ENCODE measurements around the gene LIM2.
A peak's percentile ranks its signal among the peaks of the same experiment; 100 is the strongest.

The LIM2 gene

DNA sequence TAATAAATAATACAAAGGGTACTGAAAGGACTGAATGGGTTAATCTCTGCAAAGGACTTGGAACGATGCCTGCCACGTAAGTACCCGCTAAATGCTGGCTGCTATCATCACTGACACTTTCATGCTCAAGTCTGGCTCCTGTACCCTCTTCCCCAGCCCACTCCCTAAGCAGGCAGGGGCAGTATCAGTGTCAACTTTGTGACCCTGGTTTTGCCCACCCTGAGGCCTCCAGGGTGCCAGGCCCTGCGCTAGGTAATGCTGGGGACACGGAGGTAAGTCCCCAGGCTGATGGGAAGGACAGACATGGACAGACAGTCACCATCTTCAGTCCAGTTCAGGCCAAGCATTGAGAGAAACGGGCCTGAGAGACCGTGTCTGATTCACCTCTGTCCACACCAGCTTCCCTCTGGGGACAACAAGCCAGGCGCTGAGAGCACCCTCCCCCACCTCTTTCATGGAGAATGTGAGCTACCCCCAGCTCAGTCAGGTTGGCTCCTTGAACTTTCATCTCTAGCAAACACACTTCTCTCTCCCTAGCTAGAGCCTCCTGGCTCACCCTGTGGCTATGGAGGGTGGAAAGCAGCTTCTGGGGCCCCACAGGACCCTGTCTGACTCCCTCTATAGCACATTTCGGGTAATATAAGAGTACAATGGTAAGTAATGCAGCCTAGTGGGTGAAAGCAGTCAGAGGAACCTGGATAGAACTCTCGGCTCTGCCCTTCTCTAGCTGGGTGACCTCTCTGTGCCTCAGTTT lies 22.4 kb downstream of the LIM2 start:
- no peak for DNase-seq
- Mint-ChIP-seq H3K9me3 (no peaks in the 10 kb centered on the region), H3K4me3 (peak overlapping the region; percentile 99), H3K27me3 (ENCODE audit: low read depth, poor library complexity) (no peaks in the 10 kb centered on the region), H3K4me1 (peaks cover 55% of the 10 kb centered on the region), H3K27ac (peak overlapping the region; percentile 87), H3K36me3 (ENCODE audit: low read depth) (no peaks in the 10 kb centered on the region)
- TF ChIP-seq, protein P1, sequence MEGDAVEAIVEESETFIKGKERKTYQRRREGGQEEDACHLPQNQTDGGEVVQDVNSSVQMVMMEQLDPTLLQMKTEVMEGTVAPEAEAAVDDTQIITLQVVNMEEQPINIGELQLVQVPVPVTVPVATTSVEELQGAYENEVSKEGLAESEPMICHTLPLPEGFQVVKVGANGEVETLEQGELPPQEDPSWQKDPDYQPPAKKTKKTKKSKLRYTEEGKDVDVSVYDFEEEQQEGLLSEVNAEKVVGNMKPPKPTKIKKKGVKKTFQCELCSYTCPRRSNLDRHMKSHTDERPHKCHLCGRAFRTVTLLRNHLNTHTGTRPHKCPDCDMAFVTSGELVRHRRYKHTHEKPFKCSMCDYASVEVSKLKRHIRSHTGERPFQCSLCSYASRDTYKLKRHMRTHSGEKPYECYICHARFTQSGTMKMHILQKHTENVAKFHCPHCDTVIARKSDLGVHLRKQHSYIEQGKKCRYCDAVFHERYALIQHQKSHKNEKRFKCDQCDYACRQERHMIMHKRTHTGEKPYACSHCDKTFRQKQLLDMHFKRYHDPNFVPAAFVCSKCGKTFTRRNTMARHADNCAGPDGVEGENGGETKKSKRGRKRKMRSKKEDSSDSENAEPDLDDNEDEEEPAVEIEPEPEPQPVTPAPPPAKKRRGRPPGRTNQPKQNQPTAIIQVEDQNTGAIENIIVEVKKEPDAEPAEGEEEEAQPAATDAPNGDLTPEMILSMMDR (IDR thresholded peaks at IDR 0.05) = no peak

DNA sequence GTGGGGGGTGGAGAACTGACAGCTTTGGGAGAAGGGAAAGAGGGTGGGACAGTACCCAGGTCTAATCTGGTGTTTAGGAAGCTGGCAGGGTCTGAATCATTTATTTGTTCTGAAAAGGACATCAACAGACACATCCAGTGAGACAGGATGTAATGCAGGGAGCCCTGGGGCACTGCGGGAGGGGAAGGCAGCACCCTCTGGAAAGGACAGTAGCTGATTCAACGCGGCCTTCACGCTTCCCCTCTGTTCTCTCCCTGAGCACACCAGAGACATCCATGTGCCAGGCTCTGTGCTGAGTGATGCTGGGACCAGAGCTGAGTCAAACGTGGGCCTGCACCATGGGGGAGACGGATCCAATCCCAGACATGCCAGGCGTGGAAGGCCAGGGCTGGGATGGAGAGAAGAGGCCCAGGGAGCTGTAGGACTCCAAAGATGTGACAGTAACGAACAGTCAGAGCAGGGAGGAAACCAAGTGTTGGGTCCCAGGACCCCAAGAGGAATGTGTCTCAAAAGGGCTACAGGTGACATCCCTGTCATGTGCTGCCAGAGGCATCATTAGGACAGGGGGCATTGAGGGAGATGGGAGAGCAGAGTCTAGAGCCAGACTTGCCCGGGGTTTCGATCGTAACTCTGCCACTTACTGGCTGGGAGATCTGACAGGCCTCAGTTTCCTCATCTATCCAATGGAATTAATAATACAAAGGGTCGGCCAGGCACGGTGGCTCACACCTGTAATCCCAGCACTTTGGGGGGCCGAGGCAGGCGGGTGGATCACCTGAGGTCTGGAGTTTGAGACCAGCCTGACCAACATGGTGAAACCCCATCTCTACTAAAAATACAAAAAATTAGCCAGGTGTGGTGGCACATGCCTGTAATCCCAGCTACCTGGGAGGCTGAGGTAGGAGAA lies 23.3 kb downstream of the LIM2 start:
- H3K4me3 Mint-ChIP-seq = peak overlapping the region; percentile 56
- TF ChIP-seq, protein P1 (IDR thresholded peaks at IDR 0.05) = no peak
- no peaks in the 10 kb centered on the region for H3K36me3 Mint-ChIP-seq (ENCODE audit: low read depth)
- peaks cover 53% of the 10 kb centered on the region for H3K4me1 Mint-ChIP-seq
- no peaks in the 10 kb centered on the region for H3K9me3 Mint-ChIP-seq
- no peaks in the 10 kb centered on the region for H3K27me3 Mint-ChIP-seq (ENCODE audit: low read depth, poor library complexity)
- no peak for DNase-seq
- peak overlapping the region; percentile 19 for H3K27ac Mint-ChIP-seq

DNA sequence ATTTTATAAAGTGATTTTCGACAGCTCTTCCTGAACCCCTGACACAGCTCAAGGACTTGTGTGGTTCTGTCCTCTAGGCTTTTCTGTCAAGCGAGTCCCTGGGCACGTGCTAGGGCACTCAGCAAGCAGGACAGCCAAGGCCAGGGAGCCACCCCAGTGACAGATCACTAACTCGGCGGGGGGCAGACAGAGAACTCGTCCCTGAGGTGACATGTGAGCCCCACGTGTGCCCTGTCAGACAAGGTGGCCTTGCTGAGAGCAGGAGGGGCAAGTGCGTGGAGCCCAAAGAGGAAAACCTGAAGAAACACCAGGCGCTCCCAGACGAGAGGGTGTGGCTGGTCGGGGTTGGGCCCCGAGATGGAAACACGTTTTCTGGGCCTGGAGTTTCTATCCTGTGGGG lies 26.5 kb downstream of the LIM2 start:
- Mint-ChIP-seq H3K4me1 (peaks cover 60% of the 10 kb centered on the region), H3K36me3 (ENCODE audit: low read depth) (no peaks in the 10 kb centered on the region), H3K9me3 (no peaks in the 10 kb centered on the region), H3K27ac (no peak overlapping the region), H3K4me3 (no peak overlapping the region), H3K27me3 (ENCODE audit: low read depth, poor library complexity) (no peaks in the 10 kb centered on the region)
- TF ChIP-seq, protein P1 (IDR thresholded peaks at IDR 0.05) = no peak
- DNase-seq = no peak

DNA sequence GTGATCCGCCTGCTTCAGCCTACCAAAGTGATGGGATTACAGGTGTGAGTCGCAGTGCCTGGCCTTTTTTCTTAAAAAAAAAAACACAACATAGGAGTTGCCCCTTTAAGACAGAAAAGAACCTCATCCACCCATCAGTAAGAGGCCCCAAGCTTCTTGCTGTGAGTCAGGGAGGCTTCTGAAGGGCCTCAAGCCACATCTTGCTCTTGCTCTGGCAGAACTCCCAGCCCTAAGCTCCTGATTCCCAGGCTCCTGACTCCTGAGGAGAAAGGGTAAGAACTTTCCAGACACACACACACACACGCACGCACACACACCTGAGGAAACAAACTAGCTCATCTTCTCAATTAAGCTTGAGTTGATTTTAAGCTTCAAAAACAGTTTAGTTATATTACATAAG lies 28.5 kb downstream of the LIM2 start:
- Mint-ChIP-seq H3K4me1 (peaks cover 59% of the 10 kb centered on the region), H3K4me3 (no peak overlapping the region), H3K27me3 (ENCODE audit: low read depth, poor library complexity) (no peaks in the 10 kb centered on the region), H3K36me3 (ENCODE audit: low read depth) (no peaks in the 10 kb centered on the region), H3K9me3 (no peaks in the 10 kb centered on the region), H3K27ac (peak overlapping the region; percentile 64)
- no peak for DNase-seq
- TF ChIP-seq, protein P1 (IDR thresholded peaks at IDR 0.05) = no peak

DNA sequence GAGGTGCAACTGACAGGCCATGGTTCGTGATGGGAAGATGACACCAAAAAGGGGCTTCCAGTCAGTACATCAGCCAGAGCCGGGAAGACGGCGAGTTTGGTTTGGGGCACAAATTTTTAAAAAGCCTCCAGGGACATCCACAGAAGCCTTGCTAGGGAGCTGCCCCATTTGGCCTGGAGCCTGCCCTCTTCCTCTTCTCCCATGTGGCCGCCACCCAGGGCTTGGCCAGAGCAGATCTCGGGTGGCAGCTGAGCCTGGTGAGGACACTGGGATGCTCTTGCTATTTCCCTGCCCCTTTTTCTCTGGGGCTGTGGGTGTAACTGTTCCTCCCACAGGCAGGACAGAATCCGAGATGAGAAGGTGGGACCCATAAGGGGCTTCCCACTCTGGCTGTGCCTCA lies 29.8 kb downstream of the LIM2 start:
- no peaks in the 10 kb centered on the region for H3K27me3 Mint-ChIP-seq (ENCODE audit: low read depth, poor library complexity)
- TF ChIP-seq, protein P1 (IDR thresholded peaks at IDR 0.05) = no peak
- DNase-seq = no peak
- H3K4me1 Mint-ChIP-seq = peaks cover 53% of the 10 kb centered on the region
- H3K36me3 Mint-ChIP-seq (ENCODE audit: low read depth) = no peaks in the 10 kb centered on the region
- no peaks in the 10 kb centered on the region for H3K9me3 Mint-ChIP-seq
- H3K4me3 Mint-ChIP-seq = no peak overlapping the region
- H3K27ac Mint-ChIP-seq = no peak overlapping the region
